HuH-7.5 (cell line): ENCODE data around the gene CBL.
A peak's percentile ranks its signal among the peaks of the same experiment; 100 is the strongest.

Source experiments
- DNase-seq: peaks from one replicate; pipeline ENCODE4 v3.0.0; 2011; ENCODE audit warnings: low spot score

The CBL gene

DNA sequence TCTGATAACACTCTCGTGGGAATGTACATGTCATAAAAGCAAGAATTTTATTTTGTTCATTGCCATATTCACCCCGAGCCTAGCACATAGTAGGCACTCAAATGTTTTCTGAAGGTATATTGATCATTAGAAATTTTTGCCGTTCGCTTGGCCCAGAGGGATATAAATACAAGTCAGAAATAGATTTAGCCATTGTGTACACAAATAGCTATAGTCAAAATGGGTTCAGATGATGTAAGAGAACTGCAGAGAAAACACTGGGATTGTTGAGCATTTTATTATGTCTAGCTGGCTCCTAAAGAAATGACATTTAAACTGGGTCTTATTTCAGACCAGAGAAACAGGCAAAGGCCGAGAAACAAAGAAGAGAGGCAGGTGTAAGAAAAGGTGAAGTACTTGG lies 61.5 kb downstream of the CBL start:
- no peak for DNase-seq

- DNase-seq, result no peak
Measured at GRCh38 chr11:119273721-119274120, 67.6 kb downstream of the CBL start.

DNA sequence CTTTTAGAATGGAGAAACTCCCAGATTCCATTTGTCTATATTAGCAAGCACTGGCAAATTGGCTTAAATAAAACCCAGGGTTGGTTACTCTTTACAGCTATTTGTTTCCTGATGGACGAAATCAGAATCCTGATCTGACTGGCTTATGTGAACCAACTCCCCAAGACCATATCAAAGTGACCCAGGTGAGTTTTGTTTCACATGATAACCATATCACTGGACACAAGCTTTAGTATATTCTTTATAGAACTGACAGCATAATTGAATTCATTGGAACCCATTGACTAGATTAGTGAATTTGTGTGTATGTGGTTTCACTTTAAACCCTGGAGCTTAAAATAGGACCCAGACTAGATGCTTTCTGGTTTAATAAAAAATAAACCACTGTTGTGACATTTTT lies 71.5 kb downstream of the CBL start:
- DNase-seq, result no peak

GRCh38 chr11:119282495-119282894 lies 76.4 kb downstream of the CBL start:
- no peak for DNase-seq

DNA sequence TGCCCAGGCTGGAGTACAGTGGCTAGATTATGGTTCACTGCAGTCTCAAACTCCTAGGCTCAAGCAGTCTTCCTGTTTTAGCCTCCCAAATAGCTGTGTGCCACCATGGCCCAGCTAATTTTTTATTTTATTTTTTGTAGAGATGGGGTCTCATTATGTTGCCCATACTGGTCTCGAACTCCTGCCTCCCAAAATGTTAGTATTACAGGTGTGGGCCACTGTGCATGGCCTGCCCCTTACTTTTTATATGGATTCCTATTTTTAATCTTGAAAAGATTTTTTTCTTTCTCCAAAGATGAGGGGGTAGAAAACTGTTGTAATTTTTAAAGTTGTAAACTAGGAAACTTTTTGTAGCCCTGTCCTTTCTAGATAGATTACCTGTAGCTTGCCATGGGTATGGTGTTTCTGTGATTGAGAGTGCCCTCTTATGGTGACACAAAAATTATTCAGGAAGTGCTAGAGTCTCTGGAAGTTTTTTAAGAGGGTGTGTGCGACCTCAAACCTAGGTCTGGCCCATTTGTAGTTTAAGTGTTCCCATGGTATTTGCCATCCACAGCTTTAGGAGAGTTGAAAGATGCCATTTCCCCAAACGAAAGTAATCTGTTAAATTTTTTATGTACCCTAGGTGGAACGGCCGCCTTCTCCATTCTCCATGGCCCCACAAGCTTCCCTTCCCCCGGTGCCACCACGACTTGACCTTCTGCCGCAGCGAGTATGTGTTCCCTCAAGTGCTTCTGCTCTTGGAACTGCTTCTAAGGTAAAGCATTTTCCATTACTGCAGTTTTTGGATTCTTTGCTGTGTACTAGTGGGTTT lies 78.4 kb downstream of the CBL start:
- peak; percentile 21 for DNase-seq

DNA sequence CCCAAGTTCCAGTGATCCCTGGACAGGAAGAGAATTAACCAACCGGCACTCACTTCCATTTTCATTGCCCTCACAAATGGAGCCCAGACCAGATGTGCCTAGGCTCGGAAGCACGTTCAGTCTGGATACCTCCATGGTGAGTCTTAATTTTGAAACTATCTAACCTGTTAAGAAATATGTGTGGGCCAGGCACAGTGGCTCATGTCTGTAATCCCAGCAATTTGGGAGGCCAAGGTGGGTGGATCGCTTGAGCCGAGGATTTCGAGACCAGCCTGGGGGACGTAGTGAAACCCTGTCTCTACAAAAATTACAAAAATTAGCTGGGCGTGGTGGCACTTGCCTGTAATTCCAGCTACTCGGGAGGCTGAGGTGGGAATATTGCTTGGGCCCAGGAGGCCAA lies 79.3 kb downstream of the CBL start:
- DNase-seq, result no peak

- no peak for DNase-seq
Measured at GRCh38 chr11:119288219-119288618, 82.1 kb downstream of the CBL start.

- no peak for DNase-seq
Measured at GRCh38 chr11:119290894-119291497, 84.9 kb downstream of the CBL start.

DNA sequence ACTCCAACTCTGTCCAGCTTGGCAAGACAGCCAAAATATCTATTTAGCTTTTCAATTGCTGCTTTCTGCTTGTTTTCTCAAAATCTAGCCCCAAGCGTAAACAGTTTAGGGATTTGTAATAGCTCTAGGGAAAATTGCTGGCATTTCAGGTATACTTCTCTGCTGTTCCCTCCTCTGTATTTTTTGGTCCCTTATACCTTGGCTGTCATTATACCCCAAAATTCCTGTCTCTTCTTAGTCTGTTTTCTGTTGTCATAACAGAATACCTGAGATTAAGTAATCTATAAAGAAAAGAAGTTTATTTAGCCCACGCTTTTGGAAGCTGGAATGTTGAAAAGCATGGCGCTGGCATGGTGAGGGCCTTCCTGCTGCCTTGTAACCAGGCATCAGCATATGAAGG lies 87.3 kb downstream of the CBL start:
- no peak for DNase-seq

DNA sequence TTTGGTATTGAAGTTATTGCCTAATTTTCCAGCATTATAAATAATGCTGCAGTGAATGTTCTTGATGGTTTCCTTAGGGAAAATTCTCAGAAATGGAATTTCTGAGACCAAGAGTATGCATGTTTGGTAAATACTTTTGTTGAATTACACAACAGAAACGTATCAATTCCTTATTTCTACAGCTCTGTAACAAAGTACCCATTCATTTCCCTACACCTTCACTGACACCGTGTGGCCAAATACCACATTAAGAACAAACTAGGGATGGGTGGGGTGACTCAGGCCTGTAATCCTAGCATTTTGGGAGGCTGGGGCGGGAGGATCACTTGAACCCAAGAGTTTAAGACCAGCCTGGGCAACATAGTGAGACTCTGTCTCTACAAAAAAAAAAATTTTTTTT lies 89.0 kb downstream of the CBL start:
- no peak for DNase-seq

- DNase-seq, result no peak
Measured at GRCh38 chr11:119297938-119298337, 91.8 kb downstream of the CBL start.

- no peak for DNase-seq
Measured at GRCh38 chr11:119298726-119299125, 92.6 kb downstream of the CBL start.

- DNase-seq, result no peak
Measured at GRCh38 chr11:119299416-119299815, 93.3 kb downstream of the CBL start.

- DNase-seq, result no peak
Measured at GRCh38 chr11:119300198-119300964, 94.2 kb downstream of the CBL start.

GRCh38 chr11:119303227-119303718 lies 97.1 kb downstream of the CBL start:
- DNase-seq, result no peak

DNA sequence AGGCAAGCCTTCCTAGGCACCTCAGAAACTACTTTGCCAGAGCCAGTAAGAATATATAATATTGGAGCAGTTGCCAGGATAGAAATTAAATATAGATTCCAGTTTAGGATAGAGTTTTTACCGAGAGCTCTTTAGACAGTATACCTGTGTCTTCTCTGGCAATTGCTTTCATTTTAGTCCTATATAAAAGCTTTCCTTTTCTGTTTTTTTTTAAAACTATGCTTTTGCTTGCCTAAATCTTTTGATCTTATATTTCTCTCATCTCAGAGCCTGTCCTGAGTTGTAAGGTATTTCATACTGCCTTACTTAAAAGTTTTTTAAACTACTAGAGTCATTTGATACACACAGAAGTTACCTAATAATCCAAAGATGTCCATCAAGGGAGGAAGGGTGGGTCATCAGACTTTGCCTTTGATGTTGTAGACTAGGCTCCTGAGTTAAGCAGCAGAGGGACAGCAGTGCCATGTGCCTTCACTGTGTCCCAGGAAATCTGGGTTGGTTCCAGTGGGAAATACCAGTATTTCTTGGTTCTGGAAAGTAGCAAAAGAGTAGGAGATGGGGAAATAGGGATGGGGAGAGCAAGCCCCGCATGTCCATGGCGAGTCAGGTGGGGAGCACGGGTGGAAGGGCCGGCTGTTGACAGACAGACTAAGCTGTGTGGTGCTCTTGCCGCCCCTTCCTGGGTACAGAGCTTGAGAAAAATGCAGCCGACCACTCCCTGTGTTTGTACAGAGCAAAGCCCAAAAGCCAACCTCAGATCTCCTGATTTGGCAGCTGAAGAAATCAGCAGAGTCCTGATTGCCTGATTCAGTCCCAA lies 99.6 kb downstream of the CBL start:
- DNase-seq, result no peak

GRCh38 chr11:119306373-119306890 lies 100.3 kb downstream of the CBL start:
- no peak for DNase-seq

DNA sequence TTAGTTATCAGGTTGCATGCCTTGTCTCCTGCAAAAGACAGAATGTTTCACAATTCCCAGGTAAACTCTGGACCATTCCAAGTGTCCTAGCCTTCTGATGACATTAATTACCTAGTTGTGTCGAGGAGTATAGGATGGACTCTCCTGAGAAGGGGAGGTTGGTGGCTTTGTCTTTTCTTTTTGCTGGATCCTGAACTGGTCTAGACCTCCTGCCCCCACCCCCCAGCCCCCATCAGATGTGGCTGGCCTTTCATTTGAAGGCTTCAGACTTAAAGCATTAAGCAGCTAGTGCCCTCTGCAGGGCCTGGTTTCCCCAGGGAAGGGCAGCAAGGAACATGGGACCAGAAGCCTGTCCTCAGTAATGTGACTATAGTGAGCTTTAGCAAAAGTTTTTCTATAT lies 101.1 kb downstream of the CBL start:
- DNase-seq, result no peak

GRCh38 chr11:119307974-119308373 lies 101.8 kb downstream of the CBL start:
- DNase-seq, result no peak

GRCh38 chr11:119309411-119309810 lies 103.3 kb downstream of the CBL start:
- DNase-seq, result no peak

GRCh38 chr11:119309953-119310681 lies 104.0 kb downstream of the CBL start:
- no peak for DNase-seq
